Brain microvascular endothelial cell (primary cell): ENCODE measurements around the gene DUSP5.
"Not testable (repeated sequence)": the region's sequence is repeated elsewhere in the genome, so short reads cannot be mapped to it uniquely, and the experiment has no call there.

Source experiments
- DNase-seq: peaks from one replicate; pipeline ENCODE4 v3.0.0-alpha.2; 2020
- H3K27ac ChIP-seq: fragments of 250-450 bp; sonication (Bioruptor Pico); 2 replicates; pipeline ENCODE4 v1.5.1; 2020; ENCODE audit warnings: mild to moderate bottlenecking, moderate library complexity
- H3K27me3 ChIP-seq: fragments of 250-450 bp; sonication (Bioruptor Pico); replicated peaks from 2 replicates; pipeline ENCODE4 v1.5.1; 2020; ENCODE audit warnings: mild to moderate bottlenecking
- H3K36me3 ChIP-seq: fragments of 250-450 bp; sonication (Bioruptor Pico); replicated peaks from 2 replicates; pipeline ENCODE4 v1.5.1; 2020; ENCODE audit warnings: mild to moderate bottlenecking
- H3K4me3 ChIP-seq: 2 replicates; pipeline ENCODE4 v1.5.1; 2011; ENCODE audit warnings: low read depth, mild to moderate bottlenecking, control low read depth, low read length, moderate library complexity
- CTCF ChIP-seq: IDR thresholded peaks from 2 replicates; pipeline ENCODE4 v1.5.1; 2011; ENCODE audit warnings: low read depth, mild to moderate bottlenecking, moderate library complexity, low read length, control low read depth, inconsistent platforms; ENCODE audit errors: missing control alignments
- in situ Hi-C: cut with HindIII; loops from 2 replicates; pipeline ENCODE4 v1.10.0; 2017; ENCODE audit warnings: low sequenced_read_pairs, low pct_ligation_motif_present

Gene DUSP5

GRCh38 chr10:110527731-110528171, 30.0 kb downstream of the DUSP5 start:
- Histone ChIP-seq H3K27ac (peak overlapping the region; percentile 77), H3K4me3 (no peak overlapping the region), H3K27me3 (no peaks in the 10 kb centered on the region), H3K36me3 (no peaks in the 10 kb centered on the region)
- no peak for DNase-seq
- in situ Hi-C loops: loop anchor here (25.0 kb wide), 1 partner anchor 190 kb away; no protein-coding TSS in a partner anchor
- TF ChIP-seq CTCF: no peak

DNA sequence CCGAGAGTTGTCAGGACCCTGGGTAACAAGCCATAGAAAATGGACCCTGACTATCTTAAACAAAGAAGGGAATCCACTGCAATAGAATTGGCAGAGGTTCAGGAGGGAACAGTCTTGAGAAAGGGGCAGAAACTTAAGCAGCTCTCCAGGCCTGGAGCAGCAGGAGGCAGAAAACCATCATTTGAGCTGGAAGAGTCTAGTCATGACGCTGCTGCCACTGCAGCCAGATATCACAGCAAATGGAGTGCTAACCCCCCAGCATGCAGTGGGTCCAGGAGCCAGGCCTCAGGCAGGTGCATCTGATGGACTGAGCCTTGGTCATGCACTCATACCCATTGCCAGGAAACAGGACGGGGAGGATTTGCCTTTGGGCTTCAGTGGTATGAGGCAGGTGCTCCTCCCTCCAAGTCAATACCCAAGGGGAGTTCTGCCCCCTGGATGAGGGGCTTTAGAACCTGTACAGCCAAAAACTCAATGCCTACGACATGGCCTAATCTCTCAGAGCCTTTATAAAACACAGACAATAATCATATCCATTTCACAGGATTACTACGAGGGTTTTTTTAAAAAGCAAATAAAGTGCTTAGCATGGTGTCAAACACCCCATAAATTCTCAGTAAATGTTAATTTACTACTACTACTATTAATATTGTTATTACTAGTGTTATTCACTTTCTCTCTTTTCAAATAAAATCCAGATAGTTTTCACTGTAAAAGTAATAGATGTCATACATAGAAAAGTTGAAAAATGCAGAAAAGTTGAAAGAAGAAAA, 30.7 kb downstream of the DUSP5 start:
- Histone ChIP-seq H3K27ac (peak overlapping the region; percentile 77), H3K27me3 (no peaks in the 10 kb centered on the region), H3K36me3 (no peaks in the 10 kb centered on the region), H3K4me3 (no peak overlapping the region)
- in situ Hi-C loops: loop anchor here (25.0 kb wide), 1 partner anchor 191 kb away; no protein-coding TSS in a partner anchor
- no peak for TF ChIP-seq CTCF
- no peak for DNase-seq

DNA sequence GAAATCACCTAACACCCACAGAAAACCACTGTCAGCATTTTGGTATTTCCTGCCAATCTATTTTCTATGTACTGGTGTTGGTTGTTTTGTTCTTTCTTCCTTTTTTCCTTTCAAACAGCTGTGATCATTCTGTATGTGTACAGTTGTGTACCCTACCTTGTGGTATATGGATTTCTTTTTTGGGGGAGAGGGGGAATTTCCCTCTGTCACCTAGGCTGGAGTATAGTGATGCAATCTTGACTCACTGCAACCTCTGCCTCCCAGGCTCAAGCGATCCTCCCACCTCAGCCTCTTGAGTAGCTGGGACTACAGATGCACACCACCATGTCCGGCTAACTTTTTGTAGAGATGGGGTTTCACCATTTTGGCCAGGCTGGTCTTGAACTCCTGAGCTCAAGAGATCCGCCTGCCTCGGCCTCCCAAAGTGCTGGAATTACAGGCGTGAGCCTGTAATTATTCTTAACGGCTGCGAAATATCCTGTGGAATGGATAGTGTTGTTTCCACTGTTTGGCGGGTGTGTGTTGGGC, 31.4 kb downstream of the DUSP5 start:
- not testable (repeated sequence) for H3K36me3 ChIP-seq, H3K27me3 ChIP-seq, H3K4me3 ChIP-seq
- peak; percentile 47 for DNase-seq
- peak overlapping the region; percentile 77 for H3K27ac ChIP-seq
- in situ Hi-C loops: loop anchor here (25.0 kb wide), 1 partner anchor 192 kb away; no protein-coding TSS in a partner anchor

DNA sequence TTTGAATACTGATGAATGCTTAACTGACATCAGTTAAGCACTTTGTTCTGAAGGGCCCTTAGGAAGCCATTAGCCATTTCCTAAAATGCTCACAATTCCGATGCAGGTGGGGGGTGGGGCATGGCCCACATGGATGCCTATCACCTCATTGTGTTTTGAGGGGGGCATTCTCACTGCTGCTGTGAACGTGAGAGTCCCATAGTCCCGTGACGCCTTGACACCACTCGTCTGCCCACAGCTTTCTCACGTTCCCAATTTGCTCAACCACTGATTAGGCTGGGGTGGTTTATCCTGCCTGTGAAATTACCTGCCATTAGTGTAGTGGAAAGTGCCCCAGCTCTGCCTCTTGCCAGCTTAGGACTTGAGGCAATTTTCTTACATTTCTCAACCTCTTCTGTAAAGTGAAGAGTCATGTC, 31.9 kb downstream of the DUSP5 start:
- no peak for DNase-seq
- TF ChIP-seq CTCF: no peak
- H3K4me3 ChIP-seq: no peak overlapping the region
- peak overlapping the region; percentile 77 for H3K27ac ChIP-seq
- in situ Hi-C loops: loop anchor here (25.0 kb wide), 1 partner anchor 192 kb away; no protein-coding TSS in a partner anchor
- H3K27me3 ChIP-seq: no peaks in the 10 kb centered on the region
- no peaks in the 10 kb centered on the region for H3K36me3 ChIP-seq

DNA sequence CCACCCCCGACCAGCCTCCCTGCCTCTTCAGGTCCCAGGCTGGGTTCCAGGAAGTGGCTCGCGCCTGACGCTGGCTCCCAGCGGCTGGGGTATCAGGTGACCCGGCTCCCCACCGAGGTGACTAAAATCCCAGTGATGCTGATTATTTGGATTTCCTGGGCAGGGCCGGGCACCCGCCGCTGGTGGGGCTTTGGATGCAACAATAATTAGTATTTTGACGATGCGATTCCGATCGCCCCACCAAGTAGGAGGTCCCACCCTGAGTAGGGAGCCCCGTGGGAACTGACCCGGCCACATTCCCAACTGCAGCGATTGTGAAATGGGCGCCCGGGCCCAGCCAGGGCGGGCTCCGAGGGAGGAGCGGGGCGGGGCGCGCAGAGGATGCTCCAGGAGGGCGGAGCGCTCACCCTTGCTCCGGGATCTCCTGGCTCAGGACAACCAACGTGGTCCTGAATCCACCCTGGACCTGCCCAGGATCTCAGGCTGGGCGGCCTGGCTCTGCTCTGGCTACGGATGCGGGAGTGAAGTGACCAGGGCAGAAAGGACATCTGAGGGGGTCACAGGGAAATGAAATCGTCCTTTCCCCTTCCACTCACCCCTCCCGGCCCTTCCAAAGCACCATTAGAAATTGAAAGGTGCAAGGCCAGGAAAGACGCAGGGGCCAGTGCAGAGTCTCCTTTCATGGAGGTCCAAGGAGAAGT, 32.6 kb downstream of the DUSP5 start:
- Histone ChIP-seq H3K4me3 (peak overlapping the region; percentile 30), H3K27ac (peak overlapping the region; percentile 77), H3K27me3 (no peaks in the 10 kb centered on the region), H3K36me3 (no peaks in the 10 kb centered on the region)
- no peak for TF ChIP-seq CTCF
- peak; percentile 68 for DNase-seq
- in situ Hi-C loops: loop anchor here (25.0 kb wide), 1 partner anchor 193 kb away; no protein-coding TSS in a partner anchor

- Histone ChIP-seq H3K36me3 (no peaks in the 10 kb centered on the region), H3K27me3 (no peaks in the 10 kb centered on the region), H3K4me3 (no peak overlapping the region), H3K27ac (no peak overlapping the region)
- DNase-seq: no peak
- no peak for TF ChIP-seq CTCF
- in situ Hi-C loops: loop anchor here (25.0 kb wide), 1 partner anchor 194 kb away; no protein-coding TSS in a partner anchor
Measured at GRCh38 chr10:110531687-110532086, 34.0 kb downstream of the DUSP5 start.

GRCh38 chr10:110532628-110533027, 34.9 kb downstream of the DUSP5 start:
- not testable (repeated sequence) for H3K36me3 ChIP-seq, H3K27ac ChIP-seq, H3K4me3 ChIP-seq, DNase-seq, H3K27me3 ChIP-seq
- in situ Hi-C loops: loop anchor here (25.0 kb wide), 1 partner anchor 195 kb away; no protein-coding TSS in a partner anchor
